ENCODE measurements around the gene RPS21. TPM values are rescaled to one million over a fixed set of nuclear protein-coding genes. Genes with fewer than 3 reads are reported as not detected.
A peak's percentile ranks its signal among the peaks of the same experiment; 100 is the strongest.

RPS21 gene
- total RNA-seq, 1 experiment from 2014 or later, result 2,488 TPM

- ATAC-seq, result peak; percentile 31
- Histone ChIP-seq H3K27me3 (ENCODE audit: insufficient read depth, low read length) (no peaks in the 10 kb centered on the region), H3K9me2 (ENCODE audit: insufficient read depth) (no peaks in the 10 kb centered on the region), H3K4me2 (ENCODE audit: low read length) (peak overlapping the region; percentile 77), H3K9me3 (ENCODE audit: control insufficient read depth in 1 of 2, insufficient read depth in 1 of 2, low read depth in 1 of 2, low read length in 2 of 2) (no peaks in the 10 kb centered on the region), H3K36me3 (ENCODE audit: control insufficient read depth in 1 of 2, insufficient read depth in 2 of 2, low read length in 2 of 2) (no peaks in the 10 kb centered on the region), H2AFZ (ENCODE audit: low read depth, low read length, poor library complexity, severe bottlenecking) (no peak overlapping the region), H4K20me1 (ENCODE audit: insufficient read depth) (no peaks in the 10 kb centered on the region), H3K79me2 (ENCODE audit: insufficient read depth, low read length) (no peaks in the 10 kb centered on the region), H3K9ac (ENCODE audit: low read length) (no peak overlapping the region), H3K27ac (ENCODE audit: low read depth, low read length) (peak overlapping the region; percentile 80), H3K4me1 (ENCODE audit: control insufficient read depth in 1 of 2, insufficient read depth in 2 of 2, low read length in 2 of 2) (peaks cover 29 to 39% of the 10 kb centered on the region in 2 experiments), H3K4me3 (replicated peaks in 1 of 2; ENCODE audit: low read depth in 1 of 2, low read length in 2 of 2) (peak overlapping the region in 1 of 2 experiments; percentile 40; a peak in 1 of 4 replicates)
- ChIA-PET POLR2A (no interaction called here), CTCF (interaction anchor here (1.0 kb wide), 1 partner anchor 189 kb away, joined by 4 read pairs; no protein-coding TSS in a partner anchor), RAD21 (ENCODE audit: low non-redundant PET in 1 of 2, low total read pairs in 2 of 2, uncharacterized antibody in 2 of 2, unreplicated experiment in 2 of 2) (interaction anchor here in 1 of 2 experiments (1.5 kb wide), 1 partner anchor 17 kb away, joined by 3 read pairs; no protein-coding TSS in a partner anchor)
- BruUV-seq (replicated peaks), result no TSS peak
- intact Hi-C loops (cut with micrococcal nuclease), result no loop called here
- TF ChIP-seq ELF1 (IDR thresholded peaks at IDR 0.05; ENCODE audit: borderline replicate concordance, low read depth), result no peak
- no peak for DNase-seq (ENCODE audit: low read depth, low spot score)
These were observed 41.1 kb downstream of the RPS21 start for GRCh38 chr20:62428002-62428372.

DNA sequence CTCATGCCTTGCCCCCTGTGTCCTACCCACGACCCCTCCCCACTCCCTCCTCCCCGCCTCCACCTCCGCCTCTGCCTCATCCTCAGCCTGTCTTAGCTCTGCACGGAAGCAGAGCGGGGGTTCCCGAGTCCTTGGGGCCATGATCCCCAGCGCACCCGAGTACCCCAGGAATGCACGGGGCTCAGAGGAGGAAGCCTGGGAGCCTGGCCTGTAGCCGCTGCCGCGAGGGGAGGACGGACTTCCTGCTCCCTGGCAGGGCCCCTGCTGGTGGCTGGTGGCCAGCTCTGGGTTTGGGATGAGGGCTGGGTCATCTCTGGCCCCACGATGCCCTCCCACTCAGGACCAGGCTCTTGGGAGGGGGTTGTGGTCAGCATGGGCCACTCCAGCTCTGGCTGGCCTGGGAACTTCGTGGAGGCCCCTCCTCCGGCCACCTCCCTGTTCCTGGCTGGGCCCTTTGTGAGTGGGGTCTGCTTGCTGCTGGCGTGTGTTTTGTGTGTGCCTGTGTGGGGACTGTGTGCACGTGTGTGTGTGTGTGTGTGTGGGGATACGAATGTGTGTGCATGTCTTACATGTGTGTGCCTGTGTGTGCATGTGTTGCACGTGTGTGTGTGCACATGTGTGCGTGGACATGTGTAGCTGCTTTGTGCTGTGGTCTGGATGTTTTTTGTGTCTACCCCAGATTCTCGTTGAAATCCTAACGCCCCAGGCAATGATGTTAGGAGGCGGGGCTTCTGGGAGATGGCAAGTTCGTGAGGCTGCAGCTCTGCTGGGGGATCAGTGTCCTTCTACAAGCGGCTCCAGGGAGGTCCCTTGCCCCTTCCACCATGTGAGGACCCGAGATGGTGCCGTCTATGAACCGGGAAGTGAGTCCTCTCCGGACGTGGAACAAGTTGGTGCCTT is 41.7 kb downstream of the RPS21 start:
- Histone ChIP-seq H3K4me3 (replicated peaks in 1 of 2; ENCODE audit: low read depth in 1 of 2, low read length in 2 of 2) (no peak overlapping the region), H3K36me3 (ENCODE audit: control insufficient read depth in 1 of 2, insufficient read depth in 2 of 2, low read length in 2 of 2) (no peaks in the 10 kb centered on the region), H3K27ac (ENCODE audit: low read depth, low read length) (peak overlapping the region; percentile 80; the same call in 1 of the 2 replicates), H4K20me1 (ENCODE audit: insufficient read depth) (no peaks in the 10 kb centered on the region), H3K9me3 (ENCODE audit: control insufficient read depth in 1 of 2, insufficient read depth in 1 of 2, low read depth in 1 of 2, low read length in 2 of 2) (no peaks in the 10 kb centered on the region), H3K4me2 (ENCODE audit: low read length) (peak overlapping the region; percentile 77), H3K9ac (ENCODE audit: low read length) (no peak overlapping the region), H3K9me2 (ENCODE audit: insufficient read depth) (no peaks in the 10 kb centered on the region), H3K79me2 (ENCODE audit: insufficient read depth, low read length) (no peaks in the 10 kb centered on the region), H3K4me1 (ENCODE audit: control insufficient read depth in 1 of 2, insufficient read depth in 2 of 2, low read length in 2 of 2) (peaks cover 29 to 36% of the 10 kb centered on the region in 2 experiments), H2AFZ (ENCODE audit: low read depth, low read length, poor library complexity, severe bottlenecking) (no peak overlapping the region), H3K27me3 (ENCODE audit: insufficient read depth, low read length) (no peaks in the 10 kb centered on the region)
- ChIA-PET CTCF (no interaction called here), RAD21 (ENCODE audit: low non-redundant PET in 1 of 2, low total read pairs in 2 of 2, uncharacterized antibody in 2 of 2, unreplicated experiment in 2 of 2) (no interaction called here), POLR2A (no interaction called here)
- no TSS peak for BruUV-seq (replicated peaks)
- no peak for ATAC-seq
- intact Hi-C loops (cut with micrococcal nuclease), result no loop called here
- TF ChIP-seq ZFX (IDR thresholded peaks at IDR 0.05) (no peak), POLR2A (IDR thresholded peaks at IDR 0.05; ENCODE audit: borderline replicate concordance, extremely low read depth, insufficient read depth, insufficient read length) (no peak), RAD21 (IDR thresholded peaks at IDR 0.05; ENCODE audit: low read depth) (no peak), ELF1 (IDR thresholded peaks at IDR 0.05; ENCODE audit: borderline replicate concordance, low read depth) (no peak), EGR1 (IDR thresholded peaks at IDR 0.05; ENCODE audit: low read depth) (no peak), SP1 (IDR thresholded peaks at IDR 0.05; ENCODE audit: low read depth) (no peak)
- TF ChIP-seq, protein P1, sequence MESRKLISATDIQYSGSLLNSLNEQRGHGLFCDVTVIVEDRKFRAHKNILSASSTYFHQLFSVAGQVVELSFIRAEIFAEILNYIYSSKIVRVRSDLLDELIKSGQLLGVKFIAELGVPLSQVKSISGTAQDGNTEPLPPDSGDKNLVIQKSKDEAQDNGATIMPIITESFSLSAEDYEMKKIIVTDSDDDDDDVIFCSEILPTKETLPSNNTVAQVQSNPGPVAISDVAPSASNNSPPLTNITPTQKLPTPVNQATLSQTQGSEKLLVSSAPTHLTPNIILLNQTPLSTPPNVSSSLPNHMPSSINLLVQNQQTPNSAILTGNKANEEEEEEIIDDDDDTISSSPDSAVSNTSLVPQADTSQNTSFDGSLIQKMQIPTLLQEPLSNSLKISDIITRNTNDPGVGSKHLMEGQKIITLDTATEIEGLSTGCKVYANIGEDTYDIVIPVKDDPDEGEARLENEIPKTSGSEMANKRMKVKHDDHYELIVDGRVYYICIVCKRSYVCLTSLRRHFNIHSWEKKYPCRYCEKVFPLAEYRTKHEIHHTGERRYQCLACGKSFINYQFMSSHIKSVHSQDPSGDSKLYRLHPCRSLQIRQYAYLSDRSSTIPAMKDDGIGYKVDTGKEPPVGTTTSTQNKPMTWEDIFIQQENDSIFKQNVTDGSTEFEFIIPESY (IDR thresholded peaks at IDR 0.05; ENCODE audit: extremely low read depth, insufficient replicate concordance, low read length), result no peak
- DNase-seq (ENCODE audit: low read depth, low spot score), result no peak

All from HCT116 (cell line).